AG09309 (cell line): Measurements from ENCODE around the gene TMEM132D.

Experiments used
- DNase-seq: peaks from one replicate; pipeline ENCODE4 v3.0.0-alpha.2; 2010; ENCODE audit warnings: low read depth
- H3K4me3 ChIP-seq: 2 replicates; pipeline ENCODE4 v1.5.1; 2011; ENCODE audit warnings: mild to moderate bottlenecking, low read depth, low read length, moderate library complexity; ENCODE audit not compliant: control insufficient read depth
- CTCF ChIP-seq: IDR thresholded peaks from 2 replicates; pipeline ENCODE4 v1.5.1; 2011; ENCODE audit warnings: mild to moderate bottlenecking, low read depth, low read length, inconsistent platforms; ENCODE audit not compliant: insufficient read depth, control insufficient read depth; ENCODE audit errors: missing control alignments

The TMEM132D gene

GRCh38 chr12:129207084-129207483 lies 696.7 kb downstream of the TMEM132D start:
- no peak overlapping the region for H3K4me3 ChIP-seq
- DNase-seq, result no peak
- TF ChIP-seq CTCF, result no peak

- no peak for TF ChIP-seq CTCF
- no peak overlapping the region for H3K4me3 ChIP-seq
- DNase-seq, result no peak
These were observed 700.4 kb downstream of the TMEM132D start for GRCh38 chr12:129203456-129203855.

- TF ChIP-seq CTCF, result no peak
- no peak for DNase-seq
- no peak overlapping the region for H3K4me3 ChIP-seq
These were observed 701.6 kb downstream of the TMEM132D start for GRCh38 chr12:129202109-129202814.

GRCh38 chr12:129201029-129201428 lies 702.8 kb downstream of the TMEM132D start:
- H3K4me3 ChIP-seq, result no peak overlapping the region
- TF ChIP-seq CTCF, result no peak
- DNase-seq, result no peak

- H3K4me3 ChIP-seq, result no peak overlapping the region
- DNase-seq, result no peak
- TF ChIP-seq CTCF, result no peak
These were observed 703.2 kb downstream of the TMEM132D start for GRCh38 chr12:129200576-129200975.

GRCh38 chr12:129196927-129197326 lies 706.9 kb downstream of the TMEM132D start:
- no peak overlapping the region for H3K4me3 ChIP-seq
- DNase-seq, result no peak
- no peak for TF ChIP-seq CTCF

- no peak for TF ChIP-seq CTCF
- no peak overlapping the region for H3K4me3 ChIP-seq
- DNase-seq, result no peak
These were observed 708.7 kb downstream of the TMEM132D start for GRCh38 chr12:129195081-129195480.
